Measurements from ENCODE around the gene CD27. TPM values are rescaled to one million over a fixed set of nuclear protein-coding genes. Genes with fewer than 3 reads are reported as not detected.

The CD27 gene
- total and polyA plus RNA-seq, 9 of the 15 experiments (the other 6 are each of a cell fraction or from before 2014, with no cell fraction given): 0.24 TPM; not detected in 8

DNA sequence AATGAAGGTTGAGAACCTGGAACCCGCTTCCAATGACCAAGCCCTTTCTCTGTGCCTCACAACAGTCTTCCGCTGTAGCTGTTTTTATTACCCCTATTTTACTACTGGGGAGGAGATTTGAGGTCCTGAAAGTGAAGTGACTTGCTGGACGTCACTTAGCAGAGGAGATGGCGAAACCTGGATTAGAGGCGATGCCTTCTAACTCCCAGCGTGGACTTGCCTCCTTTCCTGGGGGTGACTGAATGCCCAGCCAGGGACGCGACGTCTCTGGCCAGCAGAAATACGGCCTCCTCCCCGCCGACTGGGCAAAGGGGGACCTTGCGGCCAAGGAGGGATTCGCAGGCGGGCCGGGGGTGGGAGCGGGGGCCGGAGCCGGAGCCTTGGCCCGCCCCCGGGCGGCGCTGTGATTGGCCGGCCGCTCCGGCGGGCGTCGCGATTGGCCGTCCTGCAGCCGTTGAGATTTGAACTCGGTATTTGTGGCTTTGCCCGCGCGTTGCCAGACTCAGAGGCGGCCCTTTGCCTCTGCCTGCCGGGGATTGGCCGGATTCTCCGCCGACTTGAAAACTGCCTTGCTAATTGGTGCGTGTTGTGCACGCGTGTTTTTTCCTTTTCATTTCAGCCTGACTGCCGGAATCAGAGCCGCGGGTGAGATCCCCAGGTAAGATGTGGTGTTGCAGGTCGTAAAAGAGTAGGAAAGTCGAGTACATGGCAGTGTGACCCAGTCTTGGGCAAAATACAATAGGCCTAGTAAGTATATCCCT, 48.9 kb downstream of the CD27 start, which contains the start of gene NCAPD2 (continued):
- TF ChIP-seq PRDM10 (IDR thresholded peaks at IDR 0.05; ENCODE audit: partially characterized antibody) (no peak), SOX6 (IDR thresholded peaks at IDR 0.05) (no peak), NFE2L1 (tag; IDR thresholded peaks at IDR 0.05; ENCODE audit: borderline replicate concordance, low read depth) (no peak), NR2C2 (CRISPR knock-in tag; IDR thresholded peaks at IDR 0.05) (no peak), NR2C2 (tag; IDR thresholded peaks at IDR 0.05) (peak; percentile 44; the same call in 1 of the 2 replicates), GTF2E2 (tag; IDR thresholded peaks at IDR 0.05) (no peak), CCNT2 (IDR thresholded peaks at IDR 0.05; ENCODE audit: borderline replicate concordance, extremely low read depth, insufficient read length, low read depth, low read length) (peak; percentile 73), BDP1 (IDR thresholded peaks at IDR 0.05; ENCODE audit: insufficient read depth, insufficient read length) (no peak), FOXP4 (CRISPR knock-in tag; IDR thresholded peaks at IDR 0.05; ENCODE audit: borderline replicate concordance) (0 out of 2 replicates have a peak, but pooled peaks have one; percentile 58), L3MBTL2 (IDR thresholded peaks at IDR 0.05) (peak; percentile 77)
- TF ChIP-seq, protein P1, sequence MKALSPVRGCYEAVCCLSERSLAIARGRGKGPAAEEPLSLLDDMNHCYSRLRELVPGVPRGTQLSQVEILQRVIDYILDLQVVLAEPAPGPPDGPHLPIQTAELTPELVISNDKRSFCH (CRISPR knock-in tag; IDR thresholded peaks at IDR 0.05): no peak
- TF ChIP-seq, protein P1 (tag; IDR thresholded peaks at IDR 0.05): no peak
- TF ChIP-seq, protein P2, sequence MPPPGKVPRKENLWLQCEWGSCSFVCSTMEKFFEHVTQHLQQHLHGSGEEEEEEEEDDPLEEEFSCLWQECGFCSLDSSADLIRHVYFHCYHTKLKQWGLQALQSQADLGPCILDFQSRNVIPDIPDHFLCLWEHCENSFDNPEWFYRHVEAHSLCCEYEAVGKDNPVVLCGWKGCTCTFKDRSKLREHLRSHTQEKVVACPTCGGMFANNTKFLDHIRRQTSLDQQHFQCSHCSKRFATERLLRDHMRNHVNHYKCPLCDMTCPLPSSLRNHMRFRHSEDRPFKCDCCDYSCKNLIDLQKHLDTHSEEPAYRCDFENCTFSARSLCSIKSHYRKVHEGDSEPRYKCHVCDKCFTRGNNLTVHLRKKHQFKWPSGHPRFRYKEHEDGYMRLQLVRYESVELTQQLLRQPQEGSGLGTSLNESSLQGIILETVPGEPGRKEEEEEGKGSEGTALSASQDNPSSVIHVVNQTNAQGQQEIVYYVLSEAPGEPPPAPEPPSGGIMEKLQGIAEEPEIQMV (tag; conservative IDR thresholded peaks at IDR 0.05; ENCODE audit: low read depth): no peak
- TF ChIP-seq, protein P3, sequence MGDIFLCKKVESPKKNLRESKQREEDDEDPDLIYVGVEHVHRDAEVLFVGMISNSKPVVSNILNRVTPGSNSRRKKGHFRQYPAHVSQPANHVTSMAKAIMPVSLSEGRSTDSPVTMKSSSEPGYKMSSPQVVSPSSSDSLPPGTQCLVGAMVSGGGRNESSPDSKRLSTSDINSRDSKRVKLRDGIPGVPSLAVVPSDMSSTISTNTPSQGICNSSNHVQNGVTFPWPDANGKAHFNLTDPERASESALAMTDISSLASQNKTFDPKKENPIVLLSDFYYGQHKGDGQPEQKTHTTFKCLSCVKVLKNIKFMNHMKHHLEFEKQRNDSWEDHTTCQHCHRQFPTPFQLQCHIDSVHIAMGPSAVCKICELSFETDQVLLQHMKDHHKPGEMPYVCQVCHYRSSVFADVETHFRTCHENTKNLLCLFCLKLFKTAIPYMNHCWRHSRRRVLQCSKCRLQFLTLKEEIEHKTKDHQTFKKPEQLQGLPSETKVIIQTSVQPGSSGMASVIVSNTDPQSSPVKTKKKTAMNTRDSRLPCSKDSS (IDR thresholded peaks at IDR 0.05; ENCODE audit: low read depth, partially characterized antibody): no peak
- TF ChIP-seq, protein P4, sequence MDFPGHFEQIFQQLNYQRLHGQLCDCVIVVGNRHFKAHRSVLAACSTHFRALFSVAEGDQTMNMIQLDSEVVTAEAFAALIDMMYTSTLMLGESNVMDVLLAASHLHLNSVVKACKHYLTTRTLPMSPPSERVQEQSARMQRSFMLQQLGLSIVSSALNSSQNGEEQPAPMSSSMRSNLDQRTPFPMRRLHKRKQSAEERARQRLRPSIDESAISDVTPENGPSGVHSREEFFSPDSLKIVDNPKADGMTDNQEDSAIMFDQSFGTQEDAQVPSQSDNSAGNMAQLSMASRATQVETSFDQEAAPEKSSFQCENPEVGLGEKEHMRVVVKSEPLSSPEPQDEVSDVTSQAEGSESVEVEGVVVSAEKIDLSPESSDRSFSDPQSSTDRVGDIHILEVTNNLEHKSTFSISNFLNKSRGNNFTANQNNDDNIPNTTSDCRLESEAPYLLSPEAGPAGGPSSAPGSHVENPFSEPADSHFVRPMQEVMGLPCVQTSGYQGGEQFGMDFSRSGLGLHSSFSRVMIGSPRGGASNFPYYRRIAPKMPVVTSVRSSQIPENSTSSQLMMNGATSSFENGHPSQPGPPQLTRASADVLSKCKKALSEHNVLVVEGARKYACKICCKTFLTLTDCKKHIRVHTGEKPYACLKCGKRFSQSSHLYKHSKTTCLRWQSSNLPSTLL (IDR thresholded peaks at IDR 0.05): no peak

All from K562 (cell line).